ENCODE data around the gene MYCBP. TPM values are rescaled to one million over a fixed set of nuclear protein-coding genes. Genes with fewer than 3 reads are reported as not detected.

MYCBP gene
- total RNA-seq, 1 experiment from 2014 or later: 20.3 TPM

- BruUV-seq (replicated peaks): TSS peak; percentile 20
- ChIA-PET CTCF (no interaction called here), POLR2A (ENCODE audit: unreplicated experiment) (interaction anchor here (0.5 to 0.6 kb wide), 2 partner anchors 103 to 169 kb away, joined by 3 to 4 read pairs; no protein-coding TSS in a partner anchor)
- Histone ChIP-seq H4K20me1 (ENCODE audit: low read length) (peaks cover 4% of the 10 kb centered on the region; the same call in 1 of the 2 replicates), H3K9me3 (ENCODE audit: low read length) (no peaks in the 10 kb centered on the region), H3K79me2 (ENCODE audit: low read length) (peaks cover 16% of the 10 kb centered on the region), H3K36me3 (ENCODE audit: low read depth, low read length) (peaks cover 14% of the 10 kb centered on the region), H3K4me2 (ENCODE audit: low read length) (peak overlapping the region; percentile 70), H3K27me3 (ENCODE audit: low read length) (no peaks in the 10 kb centered on the region), H3K27ac (ENCODE audit: low read length) (peak overlapping the region; percentile 60), H3K9me2 (replicated peaks; ENCODE audit: low read length) (no peaks in the 10 kb centered on the region), H3F3A (ENCODE audit: low read length, unreplicated experiment) (no peaks in the 10 kb centered on the region), H3K4me3 (ENCODE audit: low read length) (peak overlapping the region; percentile 90), H3K9ac (ENCODE audit: low read length) (peak overlapping the region; percentile 80), H3K4me1 (ENCODE audit: insufficient read depth, low read length) (peaks cover 10% of the 10 kb centered on the region), H2AFZ (ENCODE audit: low read length) (peak overlapping the region; percentile 89)
- TF ChIP-seq EZH2 (IDR thresholded peaks at IDR 0.05; ENCODE audit: low read length, unreplicated experiment) (no peak), CTCF (conservative IDR thresholded peaks at IDR 0.05; ENCODE audit: low read depth, low read length) (no peak), EZH2phosphoT487 (IDR thresholded peaks at IDR 0.05; ENCODE audit: borderline replicate concordance, low read length) (no peak)
- DNase-seq: peak; percentile 81
- intact Hi-C loops (cut with micrococcal nuclease): no loop called here
- ATAC-seq: peak; percentile 48
Observed at GRCh38 chr1:38858833-38859560, 14.2 kb downstream of the MYCBP start.

- ATAC-seq: no peak
- H3F3A ChIP-seq (ENCODE audit: low read length, unreplicated experiment): no peaks in the 10 kb centered on the region
- no peak overlapping the region for H2AFZ ChIP-seq (ENCODE audit: low read length)
- no peaks in the 10 kb centered on the region for H3K9me2 ChIP-seq (replicated peaks; ENCODE audit: low read length)
- no peak for TF ChIP-seq EZH2 (IDR thresholded peaks at IDR 0.05; ENCODE audit: low read length, unreplicated experiment)
- no peak for TF ChIP-seq EZH2phosphoT487 (IDR thresholded peaks at IDR 0.05; ENCODE audit: borderline replicate concordance, low read length)
- TF ChIP-seq CTCF (conservative IDR thresholded peaks at IDR 0.05; ENCODE audit: low read depth, low read length): no peak
- H4K20me1 ChIP-seq (ENCODE audit: low read length): peaks cover 4% of the 10 kb centered on the region; the same call in 1 of the 2 replicates
- H3K36me3 ChIP-seq (ENCODE audit: low read depth, low read length): peaks cover 26% of the 10 kb centered on the region
- H3K79me2 ChIP-seq (ENCODE audit: low read length): peaks cover 8% of the 10 kb centered on the region
- ChIA-PET POLR2A (ENCODE audit: unreplicated experiment) (no interaction called here), CTCF (no interaction called here)
- no peaks in the 10 kb centered on the region for H3K27me3 ChIP-seq (ENCODE audit: low read length)
- BruUV-seq (replicated peaks): no TSS peak
- intact Hi-C loops (cut with micrococcal nuclease): no loop called here
- peaks cover 2% of the 10 kb centered on the region for H3K4me1 ChIP-seq (ENCODE audit: insufficient read depth, low read length)
- H3K9me3 ChIP-seq (ENCODE audit: low read length): no peaks in the 10 kb centered on the region
- no peak overlapping the region for H3K9ac ChIP-seq (ENCODE audit: low read length)
- no peak for DNase-seq
- H3K4me3 ChIP-seq (ENCODE audit: low read length): no peak overlapping the region
- H3K27ac ChIP-seq (ENCODE audit: low read length): no peak overlapping the region
- H3K4me2 ChIP-seq (ENCODE audit: low read length): no peak overlapping the region
Observed at GRCh38 chr1:38852780-38853179, 20.4 kb downstream of the MYCBP start.

- ChIA-PET CTCF (no interaction called here), POLR2A (ENCODE audit: unreplicated experiment) (no interaction called here)
- no peaks in the 10 kb centered on the region for H3K9me3 ChIP-seq (ENCODE audit: low read length)
- no peaks in the 10 kb centered on the region for H3K9me2 ChIP-seq (replicated peaks; ENCODE audit: low read length)
- no peak overlapping the region for H2AFZ ChIP-seq (ENCODE audit: low read length)
- no peaks in the 10 kb centered on the region for H3K79me2 ChIP-seq (ENCODE audit: low read length)
- no peaks in the 10 kb centered on the region for H3F3A ChIP-seq (ENCODE audit: low read length, unreplicated experiment)
- no peak for TF ChIP-seq EZH2phosphoT487 (IDR thresholded peaks at IDR 0.05; ENCODE audit: borderline replicate concordance, low read length)
- no peak for TF ChIP-seq EZH2 (IDR thresholded peaks at IDR 0.05; ENCODE audit: low read length, unreplicated experiment)
- no peak for TF ChIP-seq CTCF (conservative IDR thresholded peaks at IDR 0.05; ENCODE audit: low read depth, low read length)
- H3K9ac ChIP-seq (ENCODE audit: low read length): no peak overlapping the region
- intact Hi-C loops (cut with micrococcal nuclease): no loop called here
- no peak overlapping the region for H3K4me3 ChIP-seq (ENCODE audit: low read length)
- H3K36me3 ChIP-seq (ENCODE audit: low read depth, low read length): peaks cover 23% of the 10 kb centered on the region
- ATAC-seq: no peak
- no peak overlapping the region for H3K27ac ChIP-seq (ENCODE audit: low read length)
- BruUV-seq (replicated peaks): no TSS peak
- DNase-seq: no peak
- H4K20me1 ChIP-seq (ENCODE audit: low read length): no peaks in the 10 kb centered on the region
- H3K4me1 ChIP-seq (ENCODE audit: insufficient read depth, low read length): no peaks in the 10 kb centered on the region
- no peak overlapping the region for H3K4me2 ChIP-seq (ENCODE audit: low read length)
- no peaks in the 10 kb centered on the region for H3K27me3 ChIP-seq (ENCODE audit: low read length)
Observed at GRCh38 chr1:38848071-38848470, 25.1 kb downstream of the MYCBP start.

All from PC-3 (cell line).